ENCODE data around the gene SLC16A8.
"Not testable (repeated sequence)": the region's sequence is repeated elsewhere in the genome, so short reads cannot be mapped to it uniquely, and the experiment has no call there.

The SLC16A8 gene, protein sequence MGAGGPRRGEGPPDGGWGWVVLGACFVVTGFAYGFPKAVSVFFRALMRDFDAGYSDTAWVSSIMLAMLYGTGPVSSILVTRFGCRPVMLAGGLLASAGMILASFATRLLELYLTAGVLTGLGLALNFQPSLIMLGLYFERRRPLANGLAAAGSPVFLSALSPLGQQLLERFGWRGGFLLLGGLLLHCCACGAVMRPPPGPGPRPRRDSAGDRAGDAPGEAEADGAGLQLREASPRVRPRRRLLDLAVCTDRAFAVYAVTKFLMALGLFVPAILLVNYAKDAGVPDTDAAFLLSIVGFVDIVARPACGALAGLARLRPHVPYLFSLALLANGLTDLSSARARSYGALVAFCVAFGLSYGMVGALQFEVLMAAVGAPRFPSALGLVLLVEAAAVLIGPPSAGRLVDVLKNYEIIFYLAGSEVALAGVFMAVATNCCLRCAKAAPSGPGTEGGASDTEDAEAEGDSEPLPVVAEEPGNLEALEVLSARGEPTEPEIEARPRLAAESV

DNA sequence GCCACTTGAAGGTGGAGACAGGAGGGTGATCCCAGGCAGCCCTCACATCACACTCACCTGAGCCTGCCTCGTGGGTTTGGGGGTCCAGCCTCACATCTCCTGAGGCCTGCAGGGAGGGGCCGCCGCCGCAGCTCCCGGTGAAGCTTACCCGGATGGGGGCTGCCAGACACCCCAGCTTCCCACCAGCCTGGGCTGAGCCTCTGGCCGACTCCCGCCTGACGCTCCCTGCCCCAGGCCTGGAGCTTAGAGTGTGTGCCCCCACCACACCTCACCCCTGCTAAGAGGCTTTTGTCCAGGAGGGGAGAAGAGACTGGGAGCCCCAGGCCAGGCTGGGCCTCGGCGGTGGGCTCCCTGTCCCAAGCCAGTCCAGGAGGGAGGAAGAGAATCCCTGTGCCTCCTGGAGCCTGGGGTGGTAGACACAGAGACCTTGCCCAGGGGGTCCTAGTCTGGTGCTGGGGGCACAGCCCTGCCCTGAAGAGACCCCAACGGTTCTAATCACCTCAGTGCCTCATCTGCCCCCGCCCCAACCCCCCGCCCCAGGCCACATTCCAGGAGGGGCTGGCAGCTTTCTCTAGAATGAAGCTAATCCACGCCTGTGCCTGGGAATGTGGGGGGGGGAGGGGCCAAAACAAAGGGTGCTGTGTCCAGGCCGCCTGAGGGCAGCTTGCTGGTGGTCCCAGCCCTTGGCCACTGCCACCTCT, at the start of gene SLC16A8:
TSS of gene SLC16A8 (minus strand) at position 254 of the 701 bp plus-strand sequence. CDS start 1,311 bp downstream, outside the sequence.
- no peak for DNase-seq

- DNase-seq, result no peak
Measured at GRCh38 chr22:38133331-38133730, 49.3 kb upstream of the SLC16A8 start.

DNA sequence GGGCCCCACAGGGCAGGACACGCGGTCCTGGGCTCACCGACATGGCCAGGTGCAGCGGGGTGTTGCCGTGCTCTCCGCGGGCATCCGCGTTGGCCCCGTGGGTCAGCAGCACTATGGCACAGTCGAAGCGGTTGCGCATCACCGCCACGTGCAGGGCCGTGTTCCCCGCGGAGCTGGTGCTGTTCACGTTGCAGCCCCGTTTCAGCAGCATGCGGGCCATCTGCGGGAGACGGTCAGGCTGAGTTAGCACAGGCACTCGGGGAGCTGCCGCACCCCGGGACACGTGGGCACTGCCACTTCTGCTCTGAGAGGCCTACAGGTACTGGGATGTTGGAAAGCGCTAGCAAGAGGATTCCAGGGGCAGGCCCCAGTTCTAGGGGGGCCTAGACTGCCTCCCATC, 48.8 kb upstream of the SLC16A8 start:
- DNase-seq, result no peak

GRCh38 chr22:38132136-38132535, 48.2 kb upstream of the SLC16A8 start:
- no peak for DNase-seq

DNA sequence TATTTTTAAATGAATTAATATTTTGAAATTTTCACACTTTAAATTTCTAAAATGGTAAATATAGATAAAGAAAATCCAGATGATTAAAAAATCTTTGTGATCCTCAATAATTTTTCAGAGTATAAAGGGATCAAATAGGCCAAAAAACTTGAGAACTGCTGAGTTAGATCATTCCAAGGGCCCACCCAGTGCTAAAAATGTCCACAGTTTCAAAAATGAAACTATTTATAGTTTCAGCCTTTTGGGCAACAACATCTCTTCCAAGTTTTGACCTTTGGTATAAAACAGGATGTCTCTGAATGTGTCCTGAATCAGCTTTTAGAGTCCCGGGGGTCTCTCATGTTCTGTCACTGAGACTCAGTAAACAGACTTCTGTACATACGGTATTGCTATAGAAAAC, 47.4 kb upstream of the SLC16A8 start:
- DNase-seq, result no peak

DNA sequence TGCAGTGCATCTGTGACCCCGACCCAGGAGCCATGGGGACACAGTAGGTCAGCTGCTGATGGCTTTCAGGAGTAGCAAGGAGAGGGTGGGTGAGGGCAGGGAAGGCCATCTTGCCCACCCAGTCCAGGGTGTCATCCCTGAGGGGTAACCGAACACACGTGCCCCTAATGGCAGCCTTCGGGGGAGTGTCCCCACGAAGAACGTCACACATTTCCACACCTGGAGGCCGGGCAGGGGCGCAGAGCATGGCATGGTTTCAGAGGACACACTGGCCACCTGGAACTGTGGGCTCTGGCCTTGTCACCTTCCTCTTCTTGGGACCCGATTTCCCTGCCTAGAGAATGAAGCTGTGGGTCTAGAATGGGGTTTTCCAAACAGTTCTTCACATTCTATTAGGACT, 45.9 kb upstream of the SLC16A8 start:
- no peak for DNase-seq

GRCh38 chr22:38129021-38129420, 45.0 kb upstream of the SLC16A8 start:
- DNase-seq, result no peak

GRCh38 chr22:38127869-38128268, 43.9 kb upstream of the SLC16A8 start:
- DNase-seq, result no peak

- DNase-seq, result no peak
Measured at GRCh38 chr22:38126928-38127668, 43.1 kb upstream of the SLC16A8 start.

- no peak for DNase-seq
Measured at GRCh38 chr22:38125751-38126201, 41.8 kb upstream of the SLC16A8 start.

DNA sequence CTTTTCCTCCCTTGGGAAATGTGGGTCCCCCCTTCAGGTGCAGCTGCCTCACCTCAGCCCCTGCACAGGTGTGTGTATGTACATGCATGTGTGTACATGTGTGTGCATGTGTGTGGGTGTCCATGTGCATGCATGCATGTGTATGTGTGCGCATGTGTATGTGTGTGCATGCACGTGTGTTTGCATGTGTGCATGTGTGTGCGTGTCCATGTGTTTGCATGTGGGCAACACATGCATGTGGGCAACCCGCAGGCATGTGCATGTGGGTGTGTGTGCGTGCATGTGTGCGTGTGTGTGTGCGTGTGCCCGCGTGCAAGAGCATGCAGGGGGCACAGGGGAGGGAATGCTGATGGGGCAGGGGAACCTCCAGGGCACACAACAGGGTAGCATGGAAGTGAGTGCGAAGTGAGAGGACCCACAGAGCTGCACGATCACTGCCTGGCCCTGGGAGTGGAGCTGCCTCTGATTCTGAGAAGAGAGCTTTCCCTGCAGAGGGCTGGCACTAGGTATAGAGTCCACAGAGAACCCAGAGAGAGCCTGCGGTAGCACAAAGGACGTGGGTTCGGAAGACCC, 41.1 kb upstream of the SLC16A8 start:
- DNase-seq, result no peak

DNA sequence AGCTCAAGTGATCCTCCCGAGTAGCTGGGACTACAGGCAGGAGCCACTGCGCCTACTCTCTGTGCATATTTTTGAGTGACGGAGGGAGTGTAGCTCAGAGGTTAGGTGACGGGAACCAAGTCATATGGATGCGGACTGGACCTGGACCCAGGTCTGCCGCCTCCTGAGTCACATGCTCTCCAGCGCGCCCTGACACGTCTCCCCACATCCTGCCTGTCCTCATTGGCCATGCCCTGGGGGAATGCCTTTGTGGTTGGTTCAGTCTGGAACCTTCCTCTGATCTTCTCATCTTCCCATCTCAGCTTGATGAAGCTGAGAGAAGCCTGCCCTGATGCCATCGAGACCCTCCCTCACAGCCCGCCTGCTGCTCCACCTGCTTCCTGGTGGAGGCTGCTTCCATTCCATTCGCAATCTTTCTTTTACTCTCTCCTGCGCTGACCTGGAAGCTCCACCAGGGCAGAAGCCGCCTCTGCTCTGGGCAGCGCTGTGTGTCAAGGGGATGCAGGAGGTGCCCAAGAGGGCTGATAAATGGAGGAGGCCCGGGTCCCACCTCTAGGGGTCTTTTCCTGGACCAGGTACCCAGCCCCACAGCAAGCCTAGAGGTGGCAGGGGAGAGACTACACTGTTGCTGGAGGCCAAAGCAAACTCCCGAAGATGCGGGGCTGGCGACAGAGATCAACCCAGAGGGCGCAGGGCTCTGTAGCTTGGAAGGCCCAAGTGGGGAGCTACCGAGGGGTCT, 40.4 kb upstream of the SLC16A8 start:
- DNase-seq, result no peak

GRCh38 chr22:38122616-38123015, 38.6 kb upstream of the SLC16A8 start:
- DNase-seq, result no peak

DNA sequence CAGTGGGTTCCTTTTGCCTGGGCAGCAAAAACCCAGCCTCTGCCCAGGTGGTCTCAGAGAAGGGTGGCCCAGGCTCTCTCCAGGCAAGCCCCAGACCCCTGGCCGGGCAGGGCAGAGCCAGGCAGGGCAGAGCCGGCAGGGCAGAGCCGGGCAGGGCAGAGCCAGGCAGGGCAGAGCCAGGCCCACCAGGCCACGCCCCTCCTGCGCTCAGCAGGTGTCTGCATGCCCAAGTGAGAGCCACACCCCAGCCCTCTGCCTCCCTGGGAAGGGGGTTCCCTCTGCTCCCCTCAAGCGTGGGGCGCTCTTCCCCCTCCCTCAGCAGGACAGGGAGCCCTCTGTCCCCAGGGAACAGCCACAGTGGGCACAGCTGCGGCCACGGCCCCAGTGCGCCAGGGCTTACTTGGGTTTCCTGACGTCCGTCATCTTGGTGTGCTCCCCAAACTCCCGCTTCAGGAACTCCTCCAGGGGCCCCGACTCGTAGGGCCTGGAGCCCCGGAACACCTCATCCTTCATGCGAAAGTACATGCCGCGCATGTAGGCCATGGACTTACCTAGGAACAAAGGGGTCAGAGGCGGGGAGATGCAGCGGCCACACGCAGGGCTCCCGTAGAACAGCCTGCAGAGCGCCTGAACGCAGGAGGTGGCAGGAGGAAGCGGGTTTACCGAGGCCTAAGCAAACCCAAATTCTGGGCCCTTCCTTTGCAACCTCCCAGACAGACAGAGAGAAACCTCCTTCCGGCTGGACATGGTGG, 36.6 kb upstream of the SLC16A8 start:
- DNase-seq, result no peak

- DNase-seq, result not testable (repeated sequence)
Measured at GRCh38 chr22:38118747-38119146, 34.8 kb upstream of the SLC16A8 start.

- DNase-seq, result no peak
Measured at GRCh38 chr22:38118182-38118581, 34.2 kb upstream of the SLC16A8 start.

GRCh38 chr22:38117556-38117955, 33.6 kb upstream of the SLC16A8 start:
- DNase-seq, result not testable (repeated sequence)

DNA sequence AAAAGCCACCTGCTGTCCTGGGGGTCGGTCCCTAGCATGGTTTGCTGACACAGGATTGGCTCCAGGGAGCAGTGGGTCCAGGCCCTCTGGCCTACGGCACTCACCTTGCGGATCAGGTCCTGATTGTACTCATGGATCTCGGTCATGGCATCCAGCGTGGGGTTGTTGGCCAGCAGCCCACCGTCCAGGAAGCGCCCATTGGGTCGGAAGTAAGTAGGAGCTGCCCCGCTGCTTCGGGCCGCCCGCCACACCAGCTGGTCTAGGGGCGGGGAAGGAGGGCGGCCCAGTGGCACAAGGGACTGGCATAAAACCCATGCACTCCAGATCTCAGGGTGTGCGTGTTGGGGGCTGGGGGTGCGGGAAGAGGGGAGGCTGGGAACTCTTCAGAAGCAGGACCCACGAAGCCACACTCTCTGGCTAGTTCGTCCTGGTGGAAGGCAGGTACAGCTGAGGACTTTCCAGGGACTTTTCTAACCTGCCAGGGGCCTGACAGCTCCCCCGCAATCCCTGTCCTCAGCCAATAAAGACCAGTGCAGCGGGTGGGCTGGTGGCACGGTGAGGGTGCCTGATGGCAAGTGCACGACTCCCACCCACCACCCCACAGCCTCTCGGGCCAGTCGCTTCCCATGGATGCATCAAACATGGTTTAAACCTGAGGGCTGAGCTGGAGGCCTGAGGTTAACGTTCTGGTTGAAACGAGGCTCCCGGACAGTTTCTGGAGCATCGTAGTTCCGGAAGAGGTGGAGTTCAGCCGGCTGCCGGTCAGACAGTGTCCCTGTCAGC, 31.6 kb upstream of the SLC16A8 start:
- no peak for DNase-seq

- no peak for DNase-seq
Measured at GRCh38 chr22:38114484-38115398, 30.8 kb upstream of the SLC16A8 start.
